GM18502 (cell line): ENCODE data around the gene GALC.

Experiments used
- ATAC-seq: cut with Tn5 transposase; IDR thresholded peaks from one replicate; pipeline ENCODE4 v1.9.1; 2021; ENCODE audit warnings: mild to moderate bottlenecking; ENCODE audit not compliant: unreplicated experiment, poor library complexity

Gene GALC

GRCh38 chr14:87894920-87895319, 98.1 kb downstream of the GALC start:
- ATAC-seq, result no peak

- no peak for ATAC-seq
Measured at GRCh38 chr14:87892763-87893162, 100.2 kb downstream of the GALC start.

- ATAC-seq, result no peak
Measured at GRCh38 chr14:87888136-87888999, 104.6 kb downstream of the GALC start.

GRCh38 chr14:87883750-87884149, 109.2 kb downstream of the GALC start:
- no peak for ATAC-seq
